HG03558 (cell line): Measurements from ENCODE around the gene SLCO2B1.

Experiments
- ATAC-seq: cut with Tn5 transposase; IDR thresholded peaks from one replicate; pipeline ENCODE4 v1.9.1; 2021; ENCODE audit warnings: moderate number of reproducible peaks; ENCODE audit not compliant: unreplicated experiment; ENCODE audit errors: extremely low read depth

SLCO2B1 gene

GRCh38 chr11:75242722-75243600 lies 92.1 kb downstream of the SLCO2B1 start:
- no peak for ATAC-seq

- no peak for ATAC-seq
Measured at GRCh38 chr11:75244052-75244814, 93.3 kb downstream of the SLCO2B1 start.

GRCh38 chr11:75245356-75246005 lies 94.6 kb downstream of the SLCO2B1 start:
- ATAC-seq, result no peak

- ATAC-seq, result no peak
Measured at GRCh38 chr11:75246006-75246670, 95.2 kb downstream of the SLCO2B1 start.

- ATAC-seq, result no peak
Measured at GRCh38 chr11:75246671-75247350, 95.9 kb downstream of the SLCO2B1 start.

GRCh38 chr11:75248924-75249256 lies 98.0 kb downstream of the SLCO2B1 start:
- no peak for ATAC-seq

GRCh38 chr11:75249704-75250103 lies 98.8 kb downstream of the SLCO2B1 start:
- ATAC-seq, result no peak

GRCh38 chr11:75254326-75254725 lies 103.4 kb downstream of the SLCO2B1 start:
- no peak for ATAC-seq
